ENCODE measurements around the gene RALGDS. TPM values are rescaled to one million over a fixed set of nuclear protein-coding genes. Genes with fewer than 3 reads are reported as not detected.

Gene RALGDS
- total and polyA plus RNA-seq, 9 of the 15 experiments (the other 6 are each of a cell fraction or from before 2014, with no cell fraction given), result 0.75 to 43.3 (median 27.1) TPM

- no peak for TF ChIP-seq NR2C1 (IDR thresholded peaks at IDR 0.05)
- TF ChIP-seq NR2C1 (tag; IDR thresholded peaks at IDR 0.05), result peak; percentile 40; the same call in 1 of the 2 replicates
- TF ChIP-seq NFRKB (IDR thresholded peaks at IDR 0.05; ENCODE audit: low read depth), result 0 out of 2 replicates have a peak, but pooled peaks have one; percentile 41
- TF ChIP-seq MECOM (CRISPR knock-in tag; IDR thresholded peaks at IDR 0.05), result 0 out of 2 replicates have a peak, but pooled peaks have one; percentile 5
- no peak for TF ChIP-seq NR4A1 (CRISPR knock-in tag; IDR thresholded peaks at IDR 0.05)
- TF ChIP-seq NR4A1 (tag; IDR thresholded peaks at IDR 0.05), result peak; percentile 84; the same call in 1 of the 2 replicates
- no peak for TF ChIP-seq ZNF224 (CRISPR knock-in tag; IDR thresholded peaks at IDR 0.05)
Measured at GRCh38 chr9:133122605-133122934, 1.5 kb upstream of the RALGDS start (continued).

DNA sequence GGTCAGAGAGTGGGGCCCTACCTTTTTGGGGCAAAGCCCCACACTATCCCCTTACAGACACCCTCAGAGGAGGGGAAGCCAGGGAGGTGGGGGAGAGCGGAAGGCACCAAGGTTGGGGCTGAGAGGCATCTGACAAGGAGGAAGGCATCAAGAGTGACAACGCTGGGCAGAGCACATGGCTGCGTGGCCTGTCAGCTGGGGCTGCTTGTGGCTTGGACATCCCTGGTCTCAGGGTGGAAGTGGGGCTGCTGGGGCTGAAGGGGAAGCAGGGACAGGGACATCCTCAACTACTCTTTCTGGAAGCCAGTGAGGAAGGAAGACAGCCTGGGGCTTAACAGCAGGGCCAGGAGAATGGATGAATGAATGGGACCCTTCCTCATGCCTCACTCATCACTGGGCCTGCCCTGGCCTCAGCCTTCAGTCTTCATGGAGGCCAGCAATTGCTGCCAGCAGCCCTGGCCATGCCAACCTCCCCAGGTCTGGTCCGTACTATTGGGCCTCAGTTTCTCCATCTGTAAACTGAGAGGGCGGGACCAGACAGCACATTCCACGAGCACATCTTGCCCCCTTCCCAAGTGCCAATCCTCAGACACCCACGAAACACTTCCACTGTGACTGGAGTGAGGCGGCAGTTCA lies 993 bp upstream of the RALGDS start:
- ChIA-PET CTCF (ENCODE audit: low intra/inter-chr PET ratio) (no interaction called here), POLR2A (interaction anchor here (0.9 to 1.5 kb wide), 3 partner anchors 11 to 22 kb away, joined by 8 to 9 read pairs (median 9); no protein-coding TSS in a partner anchor)
- peak overlapping the region; percentile 90 for H3K27ac ChIP-seq (ENCODE audit: extremely low read depth, low read depth, low read length)
- no peaks in the 10 kb centered on the region for H3K9me1 ChIP-seq (ENCODE audit: control insufficient read depth, insufficient read depth, low read length)
- peak overlapping the region; percentile 61 to 78; a peak in 3 of 4 replicates for H3K9ac ChIP-seq (ENCODE audit: insufficient read depth in 1 of 2, low read depth in 2 of 2, low read length in 2 of 2)
- H3K27me3 ChIP-seq (ENCODE audit: control insufficient read depth in 2 of 2, insufficient read depth in 2 of 2, low read length in 2 of 2), result no peaks in the 10 kb centered on the region
- H3K4me2 ChIP-seq (ENCODE audit: insufficient read depth, low read length), result peak overlapping the region; percentile 80
- H3K9me3 ChIP-seq (replicated peaks; ENCODE audit: control insufficient read depth, insufficient read depth, low read depth, low read length), result no peaks in the 10 kb centered on the region
- 80% methylated on average over 7 of the region's 8 CpGs for WGBS (ENCODE audit: insufficient coverage, low coverage, missing lambda C conversion rate)
- peaks cover 77% of the 10 kb centered on the region for H3K79me2 ChIP-seq (ENCODE audit: control insufficient read depth, insufficient read depth, low read length)
- no TSS peak for BruUV-seq (replicated peaks)
- FAIRE-seq (no peak), ATAC-seq (no peak), DNase-seq (ENCODE audit: extremely low read depth in 1 of 4, low spot score in 3 of 4) (no peak)
- peaks cover 59 to 88% of the 10 kb centered on the region in 2 experiments for H3K4me1 ChIP-seq (replicated peaks in 1 of 2; ENCODE audit: control insufficient read depth in 2 of 2, insufficient read depth in 2 of 2, low read length in 2 of 2)
- no peak overlapping the region for H2AFZ ChIP-seq (ENCODE audit: low read depth, low read length)
- in situ Hi-C loops (cut with MboI), result no loop called here
- H4K20me1 ChIP-seq (replicated peaks; ENCODE audit: control insufficient read depth, insufficient read depth, low read length), result peaks cover 16% of the 10 kb centered on the region
- H3K4me3 ChIP-seq, result no peak overlapping the region
- peaks cover 4% of the 10 kb centered on the region; the same call in 1 of the 3 replicates for H3K36me3 ChIP-seq (ENCODE audit: control insufficient read depth, insufficient read depth, low read length)
- intact Hi-C loops (cut with micrococcal nuclease), result loop anchor here (2.0 kb wide), 1 partner anchor 15 kb away; no protein-coding TSS in a partner anchor
- TF ChIP-seq FOXK2 (conservative IDR thresholded peaks at IDR 0.05 in 1 of 2, IDR thresholded peaks at IDR 0.05 in 1 of 2; ENCODE audit: low read depth in 2 of 2) (0 out of 4 replicates have a peak, but pooled peaks of 1 of the 2 experiments have one; percentile 9), BRF1 (IDR thresholded peaks at IDR 0.05; ENCODE audit: borderline replicate concordance, extremely low read depth, insufficient read length) (no peak), KDM1A (IDR thresholded peaks at IDR 0.05) (0 out of 4 replicates have a peak, but pooled peaks of 1 of the 2 experiments have one; percentile 2), MTA2 (IDR thresholded peaks at IDR 0.05; ENCODE audit: low read depth) (no peak), DPF2 (IDR thresholded peaks at IDR 0.05) (0 out of 2 replicates have a peak, but pooled peaks have one; percentile 11), TFAP4 (CRISPR knock-in tag; IDR thresholded peaks at IDR 0.05; ENCODE audit: borderline replicate concordance) (0 out of 2 replicates have a peak, but pooled peaks have one; percentile 4)
- TF ChIP-seq, protein P1, sequence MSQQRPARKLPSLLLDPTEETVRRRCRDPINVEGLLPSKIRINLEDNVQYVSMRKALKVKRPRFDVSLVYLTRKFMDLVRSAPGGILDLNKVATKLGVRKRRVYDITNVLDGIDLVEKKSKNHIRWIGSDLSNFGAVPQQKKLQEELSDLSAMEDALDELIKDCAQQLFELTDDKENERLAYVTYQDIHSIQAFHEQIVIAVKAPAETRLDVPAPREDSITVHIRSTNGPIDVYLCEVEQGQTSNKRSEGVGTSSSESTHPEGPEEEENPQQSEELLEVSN (IDR thresholded peaks at IDR 0.05; ENCODE audit: borderline replicate concordance in 1 of 2, extremely low read depth in 1 of 2, insufficient read depth in 1 of 2, insufficient read length in 1 of 2, low read depth in 1 of 2, low read length in 1 of 2, poor library complexity in 1 of 2, severe bottlenecking in 1 of 2), result peak in 1 of 2 experiments; percentile 37
- TF ChIP-seq, protein P2, sequence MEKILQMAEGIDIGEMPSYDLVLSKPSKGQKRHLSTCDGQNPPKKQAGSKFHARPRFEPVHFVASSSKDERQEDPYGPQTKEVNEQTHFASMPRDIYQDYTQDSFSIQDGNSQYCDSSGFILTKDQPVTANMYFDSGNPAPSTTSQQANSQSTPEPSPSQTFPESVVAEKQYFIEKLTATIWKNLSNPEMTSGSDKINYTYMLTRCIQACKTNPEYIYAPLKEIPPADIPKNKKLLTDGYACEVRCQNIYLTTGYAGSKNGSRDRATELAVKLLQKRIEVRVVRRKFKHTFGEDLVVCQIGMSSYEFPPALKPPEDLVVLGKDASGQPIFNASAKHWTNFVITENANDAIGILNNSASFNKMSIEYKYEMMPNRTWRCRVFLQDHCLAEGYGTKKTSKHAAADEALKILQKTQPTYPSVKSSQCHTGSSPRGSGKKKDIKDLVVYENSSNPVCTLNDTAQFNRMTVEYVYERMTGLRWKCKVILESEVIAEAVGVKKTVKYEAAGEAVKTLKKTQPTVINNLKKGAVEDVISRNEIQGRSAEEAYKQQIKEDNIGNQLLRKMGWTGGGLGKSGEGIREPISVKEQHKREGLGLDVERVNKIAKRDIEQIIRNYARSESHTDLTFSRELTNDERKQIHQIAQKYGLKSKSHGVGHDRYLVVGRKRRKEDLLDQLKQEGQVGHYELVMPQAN (IDR thresholded peaks at IDR 0.05; ENCODE audit: borderline replicate concordance), result peak; percentile 12; the same call in 1 of the 2 replicates
